Loucy (cell line): ENCODE data around the gene NADSYN1.

Experiments
- CTCF ChIP-seq: fragments of 200-600 bp; sonication (generic); conservative IDR thresholded peaks from 2 replicates; pipeline ENCODE4 v1.5.1; 2014; ENCODE audit warnings: mild to moderate bottlenecking, antibody characterized with exemption, low read length
- EZH2phosphoT487 ChIP-seq: fragments of 200-600 bp; IDR thresholded peaks from 2 replicates; pipeline ENCODE4 v1.6.1; 2018; ENCODE audit warnings: antibody characterized with exemption, mild to moderate bottlenecking, moderate library complexity, borderline replicate concordance

GRCh38 chr11:71453037-71453917, at the start of gene NADSYN1:
- TF ChIP-seq CTCF (no peak), EZH2phosphoT487 (no peak)
